HUDEP-2 (cell line): ENCODE measurements around the gene EIF5AL1.
"Not testable (repeated sequence)": the region's sequence is repeated elsewhere in the genome, so short reads cannot be mapped to it uniquely, and the experiment has no call there.

Experiments used
- DNase-seq, 76 experiments: peaks; one replicate each; lab custom pipeline; 2025; ENCODE audit not compliant: unreplicated experiment in 76 of 76; lab: John Stamatoyannopoulos, UW

The EIF5AL1 gene

GRCh38 chr10:79511891-79512583 lies at the start of gene EIF5AL1:
TSS of gene EIF5AL1 (plus strand) at chr10:79512533. CDS start at chr10:79512650, 117 bp downstream.
- DNase-seq = not testable (repeated sequence)

DNA sequence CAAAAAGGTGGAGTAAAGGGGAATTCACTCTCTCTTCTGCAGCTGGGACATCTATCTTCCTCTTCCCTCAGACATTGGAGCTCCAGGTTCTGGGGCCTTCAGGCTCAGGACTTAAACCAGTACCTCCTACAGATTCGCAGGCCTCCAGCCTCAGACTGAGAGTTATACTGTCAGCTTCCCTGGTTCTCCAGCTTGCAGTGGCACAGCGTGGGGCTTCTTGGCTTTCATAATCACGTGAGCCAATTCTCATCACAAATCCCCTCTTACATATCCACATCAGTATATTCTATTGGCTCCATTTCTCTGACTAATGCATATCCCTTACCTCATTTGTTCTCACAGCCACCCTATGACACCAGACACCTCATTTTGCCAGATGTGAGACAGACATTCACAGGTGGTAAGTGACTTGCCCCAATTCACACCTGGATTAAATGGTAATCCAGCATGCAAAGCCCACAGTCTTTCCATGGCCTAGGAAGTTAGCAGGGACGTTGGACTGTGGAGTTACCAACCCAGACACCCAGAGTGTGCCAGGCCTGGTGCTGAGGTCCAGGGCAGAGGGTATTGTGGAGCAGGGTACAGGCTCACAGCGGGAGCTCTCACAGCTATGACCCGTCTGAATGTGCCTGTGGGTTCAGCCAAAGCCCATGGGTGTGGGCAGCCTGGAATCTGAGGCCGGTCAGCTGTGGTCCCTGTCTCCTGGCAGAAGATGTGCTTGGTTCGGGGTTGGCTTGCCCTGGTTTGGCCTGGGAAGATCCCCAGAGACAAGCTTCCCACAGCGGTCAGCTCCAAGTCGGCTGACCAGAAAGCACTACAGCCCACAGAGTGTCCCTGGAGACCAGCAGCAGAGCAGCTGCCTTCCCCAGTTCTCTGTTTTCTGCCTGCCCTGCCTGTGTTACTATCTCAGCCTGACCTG lies 48.5 kb upstream of the EIF5AL1 start:
- DNase-seq = no peak

- DNase-seq = no peak
These were observed 47.0 kb upstream of the EIF5AL1 start for GRCh38 chr10:79465341-79465740.

- DNase-seq = no peak
These were observed 44.2 kb upstream of the EIF5AL1 start for GRCh38 chr10:79468015-79468560.

DNA sequence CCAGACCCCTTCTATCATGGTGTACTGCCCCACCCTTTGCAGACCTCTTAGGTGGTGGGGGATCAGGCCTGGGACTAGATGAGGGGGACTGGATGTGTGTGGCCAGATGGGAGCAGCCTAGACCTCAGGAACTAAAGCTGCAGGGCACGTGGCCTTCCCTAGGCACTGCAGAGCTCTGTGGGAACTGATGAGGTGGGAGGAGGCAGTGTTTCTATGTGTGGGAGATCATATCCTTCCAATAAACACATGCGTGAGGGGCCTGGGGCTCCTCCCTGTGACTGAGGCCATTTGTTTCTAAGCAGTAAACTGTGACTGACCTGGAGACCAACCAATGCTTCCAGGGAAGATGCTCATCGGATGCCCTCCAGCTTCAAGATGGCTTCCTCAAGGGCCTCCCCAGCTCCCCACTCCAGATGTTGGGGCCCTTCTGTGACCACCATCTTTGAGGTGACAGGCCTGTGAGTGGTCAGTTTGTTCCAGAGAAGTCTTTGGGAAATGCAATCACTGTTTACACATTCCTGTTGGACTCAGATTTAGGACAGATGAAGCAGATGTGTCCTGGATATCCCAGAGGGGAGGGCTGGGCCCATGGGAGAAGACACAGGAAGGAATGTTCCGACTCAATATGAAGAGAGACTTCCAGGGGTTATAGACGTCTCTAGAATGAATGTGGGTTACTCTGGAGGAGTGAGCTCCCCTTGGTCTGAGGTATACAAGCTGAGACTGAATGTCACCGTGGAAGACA lies 43.3 kb upstream of the EIF5AL1 start:
- DNase-seq = no peak

GRCh38 chr10:79470096-79470495 lies 42.2 kb upstream of the EIF5AL1 start:
- DNase-seq = no peak

DNA sequence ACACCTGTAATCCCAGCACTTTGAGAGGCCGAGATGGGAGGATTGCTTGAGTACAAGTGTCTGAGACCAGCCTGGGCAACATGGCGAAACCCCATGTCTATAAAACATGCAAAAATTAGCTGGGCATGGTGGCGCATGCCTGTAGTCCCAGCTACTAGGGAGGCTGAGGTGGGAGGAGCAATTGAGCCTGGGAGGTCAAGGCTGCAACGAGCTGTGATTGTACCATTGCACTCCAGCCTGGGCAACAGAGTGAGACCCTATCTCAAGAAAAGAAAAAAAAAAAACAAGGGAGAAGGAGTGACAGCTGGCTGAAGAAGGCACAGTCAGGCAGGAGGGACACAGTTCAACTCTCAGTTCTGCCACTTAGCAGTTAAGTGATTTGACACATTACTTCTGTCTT lies 40.6 kb upstream of the EIF5AL1 start:
- DNase-seq = no peak

DNA sequence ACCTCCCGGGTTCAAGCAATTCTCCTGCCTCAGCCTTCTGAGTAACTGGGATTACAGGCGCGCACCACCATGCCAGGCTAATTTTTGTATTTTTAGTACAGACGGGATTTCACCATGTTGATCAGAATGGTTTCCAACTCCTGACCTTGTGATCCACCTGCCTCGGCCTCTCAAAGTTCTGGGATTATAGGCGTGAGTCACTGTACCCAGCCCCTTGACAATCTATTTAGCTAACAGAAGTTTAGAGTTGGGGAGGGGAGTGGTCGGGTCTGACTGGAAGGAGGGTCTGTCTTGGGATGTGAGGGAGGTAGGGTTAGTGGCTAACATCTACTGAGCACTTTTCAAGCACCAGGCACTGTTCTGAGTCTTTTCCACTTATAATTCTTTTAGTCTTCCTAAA lies 39.9 kb upstream of the EIF5AL1 start:
- DNase-seq = no peak

- DNase-seq = no peak
These were observed 39.4 kb upstream of the EIF5AL1 start for GRCh38 chr10:79472951-79473350.

GRCh38 chr10:79473496-79474095 lies 38.7 kb upstream of the EIF5AL1 start:
- no peak for DNase-seq

GRCh38 chr10:79475119-79475653 lies 37.1 kb upstream of the EIF5AL1 start:
- DNase-seq = no peak

DNA sequence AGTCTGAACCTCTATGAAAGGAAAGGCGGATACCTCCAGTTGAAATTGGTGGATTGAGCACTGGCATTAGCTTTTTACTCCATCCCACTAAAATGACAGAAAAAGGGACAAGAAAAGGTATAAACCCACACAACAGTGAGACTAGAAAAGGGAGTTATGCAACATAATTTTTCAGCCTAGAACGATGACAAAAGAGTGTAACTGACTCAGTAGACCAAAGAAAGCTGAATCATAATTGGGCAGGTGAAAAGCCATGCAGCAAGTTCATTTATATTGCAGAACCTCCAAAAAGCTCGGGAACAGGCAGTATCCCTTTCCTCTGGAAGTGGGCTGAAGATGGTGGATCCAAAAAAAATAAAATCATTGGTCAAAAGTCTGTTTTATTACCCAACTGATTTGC lies 36.5 kb upstream of the EIF5AL1 start:
- DNase-seq = no peak

DNA sequence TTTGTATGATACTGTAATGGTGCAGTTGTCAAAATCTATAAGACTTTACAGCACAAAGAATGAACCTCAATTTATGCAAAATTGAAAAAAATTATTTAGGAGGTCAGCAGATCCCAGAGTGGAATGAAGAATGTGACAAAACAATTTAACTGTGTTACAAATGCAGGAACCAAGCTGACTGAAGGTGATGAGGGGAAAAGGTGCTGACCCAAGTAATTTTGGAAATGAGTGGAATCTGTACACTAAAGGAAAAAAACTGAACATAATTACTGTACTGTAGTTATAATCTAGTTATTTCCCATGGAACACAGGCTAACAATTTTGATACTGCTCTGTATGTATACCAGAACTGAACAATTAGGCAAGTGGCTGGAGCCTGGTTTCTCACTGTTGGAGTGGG lies 35.7 kb upstream of the EIF5AL1 start:
- no peak for DNase-seq

DNA sequence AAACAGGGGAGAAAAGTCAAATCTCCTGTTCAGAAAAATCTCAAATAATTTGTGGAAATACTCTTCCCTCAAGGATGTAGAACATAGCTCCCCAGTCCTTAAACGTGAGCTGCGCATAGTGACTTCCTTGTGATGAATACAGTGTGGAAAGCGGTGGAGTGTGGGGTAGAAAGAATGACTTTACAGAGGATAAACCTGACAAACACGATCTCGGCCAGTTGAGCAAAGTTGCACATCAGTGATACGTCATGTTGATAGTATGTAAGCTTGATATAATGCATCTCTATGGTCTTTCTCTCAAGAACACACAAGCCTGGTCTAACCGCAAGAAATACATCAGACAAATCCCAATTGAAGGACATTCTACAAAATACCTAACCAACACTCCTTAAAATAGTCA lies 34.9 kb upstream of the EIF5AL1 start:
- DNase-seq = no peak

DNA sequence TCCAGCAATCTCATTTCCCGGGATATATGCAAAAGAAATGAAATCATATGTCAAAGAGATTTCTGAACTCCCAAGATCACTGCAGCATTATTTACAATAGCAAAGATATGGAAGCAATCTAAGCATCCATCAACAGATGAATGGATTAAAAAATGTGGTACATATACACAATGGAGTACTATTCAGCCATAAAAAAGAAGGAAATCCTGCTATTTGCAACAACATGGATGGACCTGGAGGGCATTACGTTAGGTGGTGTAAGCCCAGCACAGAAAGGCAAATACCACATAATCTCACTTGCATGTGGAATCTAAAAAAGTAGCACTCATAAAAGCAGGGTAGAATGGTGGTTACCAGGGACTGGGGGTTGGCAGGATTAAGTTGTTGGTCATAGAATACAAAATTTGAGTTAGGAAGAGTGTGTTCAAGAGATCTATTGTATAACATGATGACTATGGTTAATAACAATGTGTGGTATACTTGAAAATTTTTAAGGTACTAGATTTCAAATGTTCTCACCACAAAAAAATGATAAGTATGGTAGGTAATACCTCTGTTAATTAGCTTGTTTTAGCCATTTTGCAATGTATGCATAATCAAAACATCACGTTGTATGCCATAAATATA lies 32.9 kb upstream of the EIF5AL1 start:
- DNase-seq = no peak

DNA sequence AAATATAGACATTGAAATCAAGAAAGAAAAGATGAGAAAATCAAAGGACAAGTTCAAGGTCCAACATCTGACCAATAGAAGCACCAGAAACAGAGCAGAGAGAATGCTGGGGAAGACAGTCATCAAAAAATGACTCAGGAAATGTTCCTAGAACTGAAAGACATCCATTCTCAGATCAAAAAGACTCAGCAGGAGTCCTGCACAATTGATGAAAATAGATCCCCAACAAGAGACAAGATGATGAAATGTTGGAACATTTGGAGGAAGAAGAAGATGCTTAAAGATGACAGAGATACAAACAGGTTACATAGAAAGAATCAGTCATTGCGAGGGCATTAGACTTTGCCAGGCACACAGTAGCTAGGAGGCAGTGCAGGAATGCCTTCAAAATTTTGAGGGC lies 30.0 kb upstream of the EIF5AL1 start:
- no peak for DNase-seq

DNA sequence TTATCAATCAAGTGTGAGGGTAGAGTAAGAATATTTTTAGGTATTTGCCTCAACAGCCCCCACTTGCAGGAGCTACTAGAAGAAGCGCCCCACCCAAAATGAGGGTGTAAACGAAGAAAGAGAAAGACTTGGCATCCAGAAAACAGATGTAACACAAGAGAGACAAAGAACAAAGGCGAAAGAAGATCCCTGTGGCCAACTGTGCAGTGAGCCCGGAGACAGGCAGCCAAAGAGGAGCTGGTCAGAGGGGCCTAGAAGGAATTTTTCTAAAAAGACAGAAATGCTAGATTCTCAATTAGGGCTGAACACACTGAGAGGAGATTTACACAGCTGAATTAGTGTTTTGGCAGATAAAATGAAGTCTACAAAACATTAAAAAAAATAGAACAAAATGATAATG lies 29.6 kb upstream of the EIF5AL1 start:
- no peak for DNase-seq

- DNase-seq = no peak
These were observed 29.0 kb upstream of the EIF5AL1 start for GRCh38 chr10:79483299-79483698.

GRCh38 chr10:79483948-79484347 lies 28.4 kb upstream of the EIF5AL1 start:
- DNase-seq = no peak

- DNase-seq = no peak
These were observed 27.9 kb upstream of the EIF5AL1 start for GRCh38 chr10:79484476-79484875.
